ENCODE measurements around the gene PRM2. TPM values are rescaled to one million over a fixed set of nuclear protein-coding genes. Genes with fewer than 3 reads are reported as not detected.
A peak's percentile ranks its signal among the peaks of the same experiment; 100 is the strongest.

Gene PRM2
- total and polyA plus RNA-seq, 2 of the 8 experiments (the other 6 are each of a cell fraction or from before 2014, with no cell fraction given), result not detected

DNA sequence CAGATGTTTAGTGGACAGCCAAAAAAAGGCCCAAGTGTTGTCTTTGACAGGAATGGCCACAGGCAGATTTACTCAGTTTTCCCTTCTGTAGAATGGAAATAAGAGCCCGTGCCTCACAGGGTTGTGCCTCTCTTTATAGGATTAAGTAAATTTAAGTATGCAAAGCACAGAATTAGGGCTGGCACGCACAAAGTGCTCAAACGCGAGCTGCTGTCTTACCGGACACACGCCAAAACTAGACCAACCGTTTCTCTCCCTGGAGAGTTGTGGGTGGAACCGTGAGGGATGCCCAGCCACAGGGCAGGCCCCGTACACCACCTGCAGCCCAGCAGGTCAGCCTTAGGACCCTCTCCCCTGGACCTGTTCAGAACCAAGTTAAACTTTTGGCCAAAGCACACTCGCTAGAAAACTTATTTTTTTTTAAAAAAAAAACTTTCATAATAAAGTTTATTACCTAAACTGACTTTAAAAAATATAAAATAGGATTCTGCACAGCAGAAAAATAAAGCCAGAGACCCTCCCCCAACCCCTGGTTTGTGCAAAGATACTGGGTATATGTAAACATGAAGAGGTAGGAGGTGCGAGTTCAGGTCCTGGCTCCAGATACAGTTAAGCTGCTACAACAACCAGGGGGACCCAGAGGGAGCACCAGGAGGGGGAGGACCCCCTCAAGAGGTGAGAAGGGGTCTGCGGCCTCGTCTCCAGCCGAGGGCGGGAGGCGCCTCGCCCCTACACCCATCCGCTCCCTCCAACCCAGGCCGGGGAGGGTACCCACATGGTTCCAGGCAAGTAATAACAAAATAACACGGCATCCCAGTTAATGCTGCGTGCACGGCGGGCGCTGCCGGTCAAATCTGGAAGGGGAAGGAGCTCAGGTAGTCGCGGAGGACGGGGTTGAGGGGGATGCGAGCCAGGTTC, 22.0 kb downstream of the PRM2 start:
- peak overlapping the region in 3 of 4 experiments; percentile 2 to 46 (median 45); a peak in 5 of 7 replicates for H3K9ac ChIP-seq (replicated peaks in 1 of 4; ENCODE audit: extremely low read depth in 1 of 4, low read depth in 3 of 4, low read length in 3 of 4)
- 0 out of 2 replicates have a peak overlapping the region, but pooled peaks have one; percentile 16 for H2BK5ac ChIP-seq (ENCODE audit: low read depth, low read length)
- WGBS, 2 experiments (ENCODE audit: extremely low coverage in 1 of 2, insufficient coverage in 1 of 2, insufficient read length in 1 of 2, insufficient replicate concordance in 2 of 2, low coverage in 1 of 2, low lambda C conversion rate in 2 of 2, missing lambda C conversion rate in 1 of 2), result 42% methylated on average over 29 of the region's 29 CpGs; no CpG with 5 or more reads in 1 of the 2 experiments

More for the DNA sequence above, 22.0 kb downstream of the PRM2 start:
- Histone ChIP-seq H3K56ac (replicated peaks; ENCODE audit: insufficient read length, low read depth, low read length) (peak overlapping the region; percentile 19), H3K4me2 (ENCODE audit: insufficient read depth in 1 of 2, low read depth in 2 of 2, low read length in 2 of 2) (peak overlapping the region; percentile 82 to 86), H3K14ac (ENCODE audit: insufficient read length) (no peak overlapping the region), H3K79me2 (ENCODE audit: control insufficient read depth in 1 of 2, insufficient read depth in 2 of 2, low read length in 2 of 2) (peaks cover 0 to 28% of the 10 kb centered on the region in 2 experiments; a peak in 2 of 4 replicates), H3K79me1 (ENCODE audit: low read depth, low read length) (peaks cover 4% of the 10 kb centered on the region), H2AFZ (ENCODE audit: low read length) (no peak overlapping the region), H2BK120ac (replicated peaks; ENCODE audit: low read depth, low read length) (no peak overlapping the region), H3K4me1 (replicated peaks in 1 of 4; ENCODE audit: control insufficient read depth in 3 of 4, insufficient read depth in 4 of 4, low read length in 3 of 4) (peaks cover 0 to 19% (median 8%) of the 10 kb centered on the region in 4 experiments; a peak in 5 of 7 replicates), H3K4ac (replicated peaks; ENCODE audit: insufficient read length, low read depth, low read length) (no peak overlapping the region), H2BK15ac (ENCODE audit: low read length) (no peak overlapping the region), H4K91ac (replicated peaks; ENCODE audit: insufficient read length, low read length) (no peak overlapping the region), H3K18ac (ENCODE audit: extremely low read depth, low read length) (peak overlapping the region; percentile 48; the same call in 1 of the 2 replicates), H3K27ac (ENCODE audit: low read depth, low read length) (no peak overlapping the region), H3K9me3 (ENCODE audit: insufficient read depth in 2 of 2, low read depth in 1 of 2, low read length in 1 of 2) (no peaks in the 10 kb centered on the region), H4K20me1 (replicated peaks in 1 of 2; ENCODE audit: control insufficient read depth in 1 of 2, insufficient read depth in 2 of 2, low read length in 2 of 2) (peaks cover 11 to 22% of the 10 kb centered on the region in 2 experiments), H3K23ac (ENCODE audit: insufficient read length) (no peak overlapping the region), H3K27me3 (replicated peaks in 1 of 4; ENCODE audit: control insufficient read depth in 3 of 4, extremely low read depth in 1 of 4, insufficient read depth in 3 of 4, low read length in 3 of 4) (no peaks in the 10 kb centered on the region; a peak in 1 of 7 replicates), H3K23me2 (ENCODE audit: low read depth, low read length) (peaks cover 15% of the 10 kb centered on the region), H2BK20ac (ENCODE audit: low read length) (no peak overlapping the region), H3K36me3 (ENCODE audit: control insufficient read depth in 2 of 4, insufficient read depth in 4 of 4, low read length in 3 of 4) (peaks cover 0 to 8% (median 5%) of the 10 kb centered on the region in 4 experiments; a peak in 5 of 8 replicates), H2AK5ac (ENCODE audit: low read depth, low read length) (no peak overlapping the region), H3K4me3 (ENCODE audit: extremely low read depth in 1 of 4, insufficient read depth in 2 of 4, low read depth in 3 of 4, low read length in 4 of 4) (peak overlapping the region; percentile 59 to 97 (median 74)), H4K8ac (ENCODE audit: extremely low read depth, insufficient read depth, low read length) (peak overlapping the region; percentile 92), H2BK12ac (ENCODE audit: low read depth, low read length) (no peak overlapping the region), H4K5ac (ENCODE audit: insufficient read length, low read depth, low read length) (no peak overlapping the region)
- DNase-seq (ENCODE audit: low read depth in 1 of 2, low spot score in 2 of 2) (no peak), FAIRE-seq (no peak)
- ChIA-PET CTCF (ENCODE audit: partially characterized antibody) (interaction anchor here (0.6 to 6.8 kb wide), 27 partner anchors 13 to 304 kb away, joined by 3 to 79 read pairs (median 5); partner anchors contain the start of genes PRM3 and TNP2), POLR2A (ENCODE audit: partially characterized antibody) (interaction anchor here (0.7 to 4.6 kb wide), 36 partner anchors 8 to 259 kb away, joined by 3 to 32 read pairs (median 7); partner anchors contain the start of gene TNP2)
- TF ChIP-seq NANOG (IDR thresholded peaks at IDR 0.05; ENCODE audit: insufficient read depth, low read depth, low read length, poor library complexity, severe bottlenecking) (no peak), POLR2A (IDR thresholded peaks at IDR 0.05; ENCODE audit: control extremely low read depth in 1 of 2, low read depth in 2 of 2, low read length in 2 of 2) (0 out of 3 replicates have a peak, but pooled peaks of 1 of the 2 experiments have one; percentile 19), RXRA (IDR thresholded peaks at IDR 0.05; ENCODE audit: insufficient read depth, low read depth, low read length) (no peak), CHD2 (IDR thresholded peaks at IDR 0.05; ENCODE audit: low read length) (no peak), TAF1 (IDR thresholded peaks at IDR 0.05; ENCODE audit: low read depth, low read length) (no peak), SP4 (IDR thresholded peaks at IDR 0.05; ENCODE audit: low read length) (no peak), EP300 (IDR thresholded peaks at IDR 0.05; ENCODE audit: borderline replicate concordance in 1 of 2, low read depth in 2 of 2, low read length in 2 of 2) (no peak)
- TF ChIP-seq, protein P1, sequence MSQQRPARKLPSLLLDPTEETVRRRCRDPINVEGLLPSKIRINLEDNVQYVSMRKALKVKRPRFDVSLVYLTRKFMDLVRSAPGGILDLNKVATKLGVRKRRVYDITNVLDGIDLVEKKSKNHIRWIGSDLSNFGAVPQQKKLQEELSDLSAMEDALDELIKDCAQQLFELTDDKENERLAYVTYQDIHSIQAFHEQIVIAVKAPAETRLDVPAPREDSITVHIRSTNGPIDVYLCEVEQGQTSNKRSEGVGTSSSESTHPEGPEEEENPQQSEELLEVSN (IDR thresholded peaks at IDR 0.05), result peak; percentile 22; the same call in 1 of the 2 replicates

Measured in H1 (cell line).